NCI-H2171 treated with DMSO at 0.1 percent for 48 hours (cell line): ENCODE results near the gene USP17L12.
"Not testable (repeated sequence)": the region's sequence is repeated elsewhere in the genome, so short reads cannot be mapped to it uniquely, and the experiment has no call there.

Source experiments
- DNase-seq: peaks from one replicate; lab custom pipeline; 2025; lab: John Stamatoyannopoulos, UW

The USP17L12 gene, protein sequence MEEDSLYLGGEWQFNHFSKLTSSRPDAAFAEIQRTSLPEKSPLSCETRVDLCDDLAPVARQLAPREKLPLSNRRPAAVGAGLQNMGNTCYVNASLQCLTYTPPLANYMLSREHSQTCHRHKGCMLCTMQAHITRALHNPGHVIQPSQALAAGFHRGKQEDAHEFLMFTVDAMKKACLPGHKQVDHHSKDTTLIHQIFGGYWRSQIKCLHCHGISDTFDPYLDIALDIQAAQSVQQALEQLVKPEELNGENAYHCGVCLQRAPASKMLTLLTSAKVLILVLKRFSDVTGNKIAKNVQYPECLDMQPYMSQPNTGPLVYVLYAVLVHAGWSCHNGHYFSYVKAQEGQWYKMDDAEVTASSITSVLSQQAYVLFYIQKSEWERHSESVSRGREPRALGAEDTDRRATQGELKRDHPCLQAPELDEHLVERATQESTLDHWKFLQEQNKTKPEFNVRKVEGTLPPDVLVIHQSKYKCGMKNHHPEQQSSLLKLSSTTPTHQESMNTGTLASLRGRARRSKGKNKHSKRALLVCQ

DNA sequence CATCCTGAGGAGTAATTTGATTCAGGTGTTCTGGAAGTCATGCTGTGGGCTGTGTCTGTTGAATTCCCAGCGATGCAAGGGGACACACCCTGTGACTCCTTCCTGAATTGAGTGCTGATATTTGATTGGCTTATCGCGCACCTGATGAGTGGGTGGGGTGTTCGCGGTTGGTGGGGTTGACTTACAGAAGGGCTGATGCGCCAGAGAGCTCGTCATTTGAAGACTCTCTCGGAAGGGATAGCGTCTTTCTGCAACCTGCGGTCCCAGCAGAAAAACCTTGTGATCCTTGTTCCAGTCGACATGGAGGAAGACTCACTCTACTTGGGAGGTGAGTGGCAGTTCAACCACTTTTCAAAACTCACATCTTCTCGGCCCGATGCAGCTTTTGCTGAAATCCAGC lies at the start of gene USP17L12:
Gene USP17L12, plus strand, starts transcription at position 301 of the 400 bp plus-strand sequence. Its CDS starts 0 bp downstream, at position 301.
- DNase-seq: not testable (repeated sequence)

DNA sequence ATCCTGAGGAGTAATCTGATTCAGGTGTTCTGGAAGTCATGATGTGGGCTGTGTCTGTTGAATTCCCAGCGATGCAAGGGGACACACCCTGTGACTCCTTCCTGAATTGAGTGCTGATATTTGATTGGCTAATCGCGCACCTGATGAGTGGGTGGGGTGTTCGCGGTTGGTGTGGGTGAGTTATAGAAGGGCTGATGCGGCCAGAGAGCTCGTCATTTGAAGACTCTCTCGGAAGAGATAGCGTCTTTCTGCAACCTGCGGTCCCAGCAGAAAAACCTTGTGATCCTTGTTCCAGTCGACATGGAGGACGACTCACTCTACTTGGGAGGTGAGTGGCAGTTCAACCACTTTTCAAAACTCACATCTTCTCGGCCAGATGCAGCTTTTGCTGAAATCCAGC lies 9.6 kb upstream of the USP17L12 start, which contains the start of gene USP17L10:
Gene USP17L10, plus strand, starts transcription at position 301 of the 400 bp plus-strand sequence. Its CDS starts 0 bp downstream, at position 301.
- not testable (repeated sequence) for DNase-seq

DNA sequence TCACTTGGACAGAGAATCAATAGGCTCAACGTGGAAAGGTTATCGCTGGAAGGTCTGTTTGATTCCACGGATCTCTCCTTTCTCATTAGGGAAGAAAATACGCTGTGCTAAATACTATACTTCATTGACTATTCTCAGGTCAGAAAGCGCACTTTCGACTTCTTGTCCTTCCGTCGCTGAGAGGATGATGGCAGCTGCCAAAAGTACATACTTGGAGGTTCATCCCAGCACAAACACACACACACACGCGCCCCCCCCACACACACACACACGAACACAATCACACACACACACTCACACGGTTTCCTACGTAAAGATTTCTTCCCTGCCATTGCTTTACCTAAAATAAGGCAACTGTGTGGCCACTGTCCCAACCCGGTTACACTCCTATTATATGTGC lies 5.3 kb upstream of the USP17L12 start:
- not testable (repeated sequence) for DNase-seq

DNA sequence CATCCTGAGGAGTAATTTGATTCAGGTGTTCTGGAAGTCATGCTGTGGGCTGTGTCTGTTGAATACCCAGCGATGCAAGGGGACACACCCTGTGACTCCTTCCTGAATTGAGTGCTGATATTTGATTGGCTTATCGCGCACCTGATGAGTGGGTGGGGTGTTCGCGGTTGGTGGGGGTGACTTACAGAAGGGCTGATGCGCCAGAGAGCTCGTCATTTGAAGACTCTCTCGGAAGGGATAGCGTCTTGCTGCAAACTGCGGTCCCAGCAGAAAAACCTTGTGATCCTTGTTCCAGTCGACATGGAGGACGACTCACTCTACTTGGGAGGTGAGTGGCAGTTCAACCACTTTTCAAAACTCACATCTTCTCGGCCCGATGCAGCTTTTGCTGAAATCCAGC lies 4.8 kb upstream of the USP17L12 start, which contains the start of gene USP17L11:
Gene USP17L11, plus strand, starts transcription at position 301 of the 400 bp plus-strand sequence. Its CDS starts 0 bp downstream, at position 301.
- not testable (repeated sequence) for DNase-seq

DNA sequence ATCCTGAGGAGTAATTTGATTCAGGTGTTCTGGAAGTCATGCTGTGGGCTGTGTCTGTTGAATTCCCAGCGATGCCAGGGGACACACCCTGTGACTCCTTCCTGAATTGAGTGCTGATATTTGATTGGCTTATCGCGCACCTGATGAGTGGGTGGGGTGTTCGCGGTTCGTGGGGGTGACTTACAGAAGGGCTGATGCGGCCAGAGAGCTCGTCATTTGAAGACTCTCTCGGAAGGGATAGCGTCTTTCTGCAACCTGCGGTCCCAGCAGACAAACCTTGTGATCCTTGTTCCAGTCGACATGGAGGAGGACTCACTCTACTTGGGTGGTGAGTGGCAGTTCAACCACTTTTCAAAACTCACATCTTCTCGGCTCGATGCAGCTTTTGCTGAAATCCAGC lies 4.6 kb downstream of the USP17L12 start, which contains the start of gene USP17L13:
Gene USP17L13, plus strand, starts transcription at position 301 of the 400 bp plus-strand sequence. Its CDS starts 0 bp downstream, at position 301.
- DNase-seq: not testable (repeated sequence)

DNA sequence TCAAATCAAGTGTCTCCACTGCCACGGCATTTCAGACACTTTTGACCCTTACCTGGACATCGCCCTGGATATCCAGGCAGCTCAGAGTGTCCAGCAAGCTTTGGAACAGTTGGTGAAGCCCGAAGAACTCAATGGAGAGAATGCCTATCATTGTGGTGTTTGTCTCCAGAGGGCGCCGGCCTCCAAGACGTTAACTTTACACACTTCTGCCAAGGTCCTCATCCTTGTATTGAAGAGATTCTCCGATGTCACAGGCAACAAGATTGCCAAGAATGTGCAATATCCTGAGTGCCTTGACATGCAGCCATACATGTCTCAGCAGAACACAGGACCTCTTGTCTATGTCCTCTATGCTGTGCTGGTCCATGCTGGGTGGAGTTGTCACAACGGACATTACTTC lies 10.3 kb downstream of the USP17L12 start:
- DNase-seq: not testable (repeated sequence)

DNA sequence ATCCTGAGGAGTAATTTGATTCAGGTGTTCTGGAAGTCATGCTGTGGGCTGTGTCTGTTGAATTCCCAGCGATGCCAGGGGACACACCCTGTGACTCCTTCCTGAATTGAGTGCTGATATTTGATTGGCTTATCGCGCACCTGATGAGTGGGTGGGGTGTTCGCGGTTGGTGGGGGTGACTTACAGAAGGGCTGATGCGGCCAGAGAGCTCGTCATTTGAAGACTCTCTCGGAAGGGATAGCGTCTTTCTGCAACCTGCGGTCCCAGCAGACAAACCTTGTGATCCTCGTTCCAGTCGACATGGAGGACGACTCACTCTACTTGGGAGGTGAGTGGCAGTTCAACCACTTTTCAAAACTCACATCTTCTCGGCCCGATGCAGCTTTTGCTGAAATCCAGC lies 14.1 kb downstream of the USP17L12 start, which contains the start of gene USP17L15:
Gene USP17L15, plus strand, starts transcription at position 301 of the 400 bp plus-strand sequence. Its CDS starts 0 bp downstream, at position 301.
- not testable (repeated sequence) for DNase-seq

DNA sequence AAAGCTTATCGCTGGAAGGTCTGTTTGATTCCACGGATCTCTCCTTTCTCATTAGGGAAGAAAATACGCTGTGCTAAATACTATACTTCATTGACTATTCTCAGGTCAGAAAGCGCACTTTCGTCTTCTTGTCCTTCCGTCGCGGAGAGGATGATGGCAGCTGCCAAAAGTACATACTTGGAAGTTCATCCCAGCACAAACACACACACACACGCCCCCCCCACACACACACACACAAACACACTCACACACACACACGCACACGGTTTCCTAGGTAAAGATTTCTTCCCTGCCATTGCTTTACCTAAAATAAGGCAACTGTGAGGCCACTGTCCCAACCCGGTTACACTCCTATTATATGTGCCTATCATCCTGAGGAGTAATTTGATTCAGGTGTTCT lies 18.5 kb downstream of the USP17L12 start:
- not testable (repeated sequence) for DNase-seq

DNA sequence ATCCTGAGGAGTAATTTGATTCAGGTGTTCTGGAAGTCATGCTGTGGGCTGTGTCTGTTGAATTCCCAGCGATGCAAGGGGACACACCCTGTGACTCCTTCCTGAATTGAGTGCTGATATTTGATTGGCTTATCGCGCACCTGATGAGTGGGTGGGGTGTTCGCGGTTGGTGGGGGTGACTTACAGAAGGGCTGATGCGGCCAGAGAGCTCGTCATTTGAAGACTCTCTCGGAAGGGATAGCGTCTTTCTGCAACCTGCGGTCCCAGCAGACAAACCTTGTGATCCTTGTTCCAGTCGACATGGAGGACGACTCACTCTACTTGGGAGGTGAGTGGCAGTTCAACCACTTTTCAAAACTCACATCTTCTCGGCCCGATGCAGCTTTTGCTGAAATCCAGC lies 23.6 kb downstream of the USP17L12 start, which contains the start of gene USP17L17:
Gene USP17L17, plus strand, starts transcription at position 301 of the 400 bp plus-strand sequence. Its CDS starts 0 bp downstream, at position 301.
- not testable (repeated sequence) for DNase-seq

DNA sequence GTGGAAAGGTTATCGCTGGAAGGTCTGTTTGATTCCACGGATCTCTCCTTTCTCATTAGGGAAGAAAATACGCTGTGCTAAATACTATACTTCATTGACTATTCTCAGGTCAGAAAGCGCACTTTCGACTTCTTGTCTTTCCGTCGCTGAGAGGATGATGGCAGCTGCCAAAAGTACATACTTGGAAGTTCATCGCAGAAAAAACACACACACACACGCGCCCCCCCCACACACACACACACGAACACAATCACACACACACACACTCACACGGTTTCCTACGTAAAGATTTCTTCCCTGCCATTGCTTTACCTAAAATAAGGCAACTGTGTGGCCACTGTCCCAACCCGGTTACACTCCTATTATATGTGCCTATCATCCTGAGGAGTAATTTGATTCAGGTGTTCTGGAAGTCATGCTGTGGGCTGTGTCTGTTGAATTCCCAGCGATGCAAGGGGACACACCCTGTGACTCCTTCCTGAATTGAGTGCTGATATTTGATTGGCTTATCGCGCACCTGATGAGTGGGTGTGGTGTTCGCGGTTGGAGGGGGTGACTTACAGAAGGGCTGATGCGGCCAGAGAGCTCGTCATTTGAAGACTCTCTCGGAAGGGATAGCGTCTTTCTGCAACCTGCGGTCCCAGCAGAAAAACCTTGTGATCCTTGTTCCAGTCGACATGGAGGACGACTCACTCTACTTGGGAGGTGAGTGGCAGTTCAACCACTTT lies 28.2 kb downstream of the USP17L12 start, which contains the start of gene USP17L18:
Gene USP17L18, plus strand, starts transcription at position 678 of the 728 bp plus-strand sequence. Its CDS starts 0 bp downstream, at position 678.
- DNase-seq: not testable (repeated sequence)

DNA sequence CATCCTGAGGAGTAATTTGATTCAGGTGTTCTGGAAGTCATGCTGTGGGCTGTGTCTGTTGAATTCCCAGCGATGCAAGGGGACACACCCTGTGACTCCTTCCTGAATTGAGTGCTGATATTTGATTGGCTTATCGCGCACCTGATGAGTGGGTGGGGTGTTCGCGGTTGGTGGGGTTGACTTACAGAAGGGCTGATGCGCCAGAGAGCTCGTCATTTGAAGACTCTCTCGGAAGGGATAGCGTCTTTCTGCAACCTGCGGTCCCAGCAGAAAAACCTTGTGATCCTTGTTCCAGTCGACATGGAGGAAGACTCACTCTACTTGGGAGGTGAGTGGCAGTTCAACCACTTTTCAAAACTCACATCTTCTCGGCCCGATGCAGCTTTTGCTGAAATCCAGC lies 33.1 kb downstream of the USP17L12 start, which contains the start of gene USP17L19:
Gene USP17L19, plus strand, starts transcription at position 301 of the 400 bp plus-strand sequence. Its CDS starts 0 bp downstream, at position 301.
- DNase-seq: not testable (repeated sequence)

DNA sequence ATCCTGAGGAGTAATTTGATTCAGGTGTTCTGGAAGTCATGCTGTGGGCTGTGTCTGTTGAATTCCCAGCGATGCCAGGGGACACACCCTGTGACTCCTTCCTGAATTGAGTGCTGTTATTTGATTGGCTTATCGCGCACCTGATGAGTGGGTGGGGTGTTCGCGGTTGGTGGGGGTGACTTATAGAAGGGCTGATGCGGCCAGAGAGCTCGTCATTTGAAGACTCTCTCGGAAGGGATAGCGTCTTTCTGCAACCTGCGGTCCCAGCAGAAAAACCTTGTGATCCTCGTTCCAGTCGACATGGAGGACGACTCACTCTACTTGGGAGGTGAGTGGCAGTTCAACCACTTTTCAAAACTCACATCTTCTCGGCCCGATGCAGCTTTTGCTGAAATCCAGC lies 37.9 kb downstream of the USP17L12 start, which contains the start of gene USP17L20:
Gene USP17L20, plus strand, starts transcription at position 301 of the 400 bp plus-strand sequence. Its CDS starts 0 bp downstream, at position 301.
- DNase-seq: not testable (repeated sequence)

DNA sequence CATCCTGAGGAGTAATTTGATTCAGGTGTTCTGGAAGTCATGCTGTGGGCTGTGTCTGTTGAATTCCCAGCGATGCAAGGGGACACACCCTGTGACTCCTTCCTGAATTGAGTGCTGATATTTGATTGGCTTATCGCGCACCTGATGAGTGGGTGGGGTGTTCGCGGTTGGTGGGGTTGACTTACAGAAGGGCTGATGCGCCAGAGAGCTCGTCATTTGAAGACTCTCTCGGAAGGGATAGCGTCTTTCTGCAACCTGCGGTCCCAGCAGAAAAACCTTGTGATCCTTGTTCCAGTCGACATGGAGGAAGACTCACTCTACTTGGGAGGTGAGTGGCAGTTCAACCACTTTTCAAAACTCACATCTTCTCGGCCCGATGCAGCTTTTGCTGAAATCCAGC lies 42.6 kb downstream of the USP17L12 start, which contains the start of gene USP17L21:
Gene USP17L21, plus strand, starts transcription at position 301 of the 400 bp plus-strand sequence. Its CDS starts 0 bp downstream, at position 301.
- not testable (repeated sequence) for DNase-seq

DNA sequence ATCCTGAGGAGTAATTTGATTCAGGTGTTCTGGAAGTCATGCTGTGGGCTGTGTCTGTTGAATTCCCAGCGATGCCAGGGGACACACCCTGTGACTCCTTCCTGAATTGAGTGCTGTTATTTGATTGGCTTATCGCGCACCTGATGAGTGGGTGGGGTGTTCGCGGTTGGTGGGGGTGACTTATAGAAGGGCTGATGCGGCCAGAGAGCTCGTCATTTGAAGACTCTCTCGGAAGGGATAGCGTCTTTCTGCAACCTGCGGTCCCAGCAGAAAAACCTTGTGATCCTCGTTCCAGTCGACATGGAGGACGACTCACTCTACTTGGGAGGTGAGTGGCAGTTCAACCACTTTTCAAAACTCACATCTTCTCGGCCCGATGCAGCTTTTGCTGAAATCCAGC lies 47.4 kb downstream of the USP17L12 start, which contains the start of gene USP17L22:
Gene USP17L22, plus strand, starts transcription at position 301 of the 400 bp plus-strand sequence. Its CDS starts 0 bp downstream, at position 301.
- DNase-seq: not testable (repeated sequence)
